ENCODE data around the gene SNPH. TPM values are rescaled to one million over a fixed set of nuclear protein-coding genes. Genes with fewer than 3 reads are reported as not detected.

SNPH gene
- total RNA-seq, 1 experiment from 2014 or later: 21.4 TPM

- no peak for ATAC-seq
- no peak for TF ChIP-seq EZH2 (IDR thresholded peaks at IDR 0.05; ENCODE audit: low read length, unreplicated experiment)
- TF ChIP-seq, protein P1, sequence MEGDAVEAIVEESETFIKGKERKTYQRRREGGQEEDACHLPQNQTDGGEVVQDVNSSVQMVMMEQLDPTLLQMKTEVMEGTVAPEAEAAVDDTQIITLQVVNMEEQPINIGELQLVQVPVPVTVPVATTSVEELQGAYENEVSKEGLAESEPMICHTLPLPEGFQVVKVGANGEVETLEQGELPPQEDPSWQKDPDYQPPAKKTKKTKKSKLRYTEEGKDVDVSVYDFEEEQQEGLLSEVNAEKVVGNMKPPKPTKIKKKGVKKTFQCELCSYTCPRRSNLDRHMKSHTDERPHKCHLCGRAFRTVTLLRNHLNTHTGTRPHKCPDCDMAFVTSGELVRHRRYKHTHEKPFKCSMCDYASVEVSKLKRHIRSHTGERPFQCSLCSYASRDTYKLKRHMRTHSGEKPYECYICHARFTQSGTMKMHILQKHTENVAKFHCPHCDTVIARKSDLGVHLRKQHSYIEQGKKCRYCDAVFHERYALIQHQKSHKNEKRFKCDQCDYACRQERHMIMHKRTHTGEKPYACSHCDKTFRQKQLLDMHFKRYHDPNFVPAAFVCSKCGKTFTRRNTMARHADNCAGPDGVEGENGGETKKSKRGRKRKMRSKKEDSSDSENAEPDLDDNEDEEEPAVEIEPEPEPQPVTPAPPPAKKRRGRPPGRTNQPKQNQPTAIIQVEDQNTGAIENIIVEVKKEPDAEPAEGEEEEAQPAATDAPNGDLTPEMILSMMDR (conservative IDR thresholded peaks at IDR 0.05; ENCODE audit: low read depth, low read length): no peak
- TF ChIP-seq EZH2phosphoT487 (IDR thresholded peaks at IDR 0.05; ENCODE audit: borderline replicate concordance, low read length): no peak
- Histone ChIP-seq H3K9me3 (ENCODE audit: low read length) (no peaks in the 10 kb centered on the region), H3F3A (ENCODE audit: low read length, unreplicated experiment) (no peaks in the 10 kb centered on the region), H3K36me3 (ENCODE audit: low read depth, low read length) (no peaks in the 10 kb centered on the region), H3K4me3 (ENCODE audit: low read length) (no peak overlapping the region), H3K4me1 (ENCODE audit: insufficient read depth, low read length) (no peaks in the 10 kb centered on the region), H3K27me3 (ENCODE audit: low read length) (no peaks in the 10 kb centered on the region), H3K9ac (ENCODE audit: low read length) (no peak overlapping the region), H3K79me2 (ENCODE audit: low read length) (no peaks in the 10 kb centered on the region), H3K4me2 (ENCODE audit: low read length) (no peak overlapping the region), H4K20me1 (ENCODE audit: low read length) (no peaks in the 10 kb centered on the region), H3K27ac (ENCODE audit: low read length) (no peak overlapping the region), H3K9me2 (replicated peaks; ENCODE audit: low read length) (no peaks in the 10 kb centered on the region), H2AFZ (ENCODE audit: low read length) (no peak overlapping the region)
- CTCF ChIA-PET: interaction anchor here (0.7 kb wide), 1 partner anchor 11 kb away, joined by 3 read pairs; no protein-coding TSS in a partner anchor
- POLR2A ChIA-PET (ENCODE audit: unreplicated experiment): no interaction called here
- intact Hi-C loops (cut with micrococcal nuclease): no loop called here
- no peak for DNase-seq
- no TSS peak for BruUV-seq (replicated peaks)
Measured at GRCh38 chr20:1224205-1224890, 41.7 kb upstream of the SNPH start.

- H3K27ac ChIP-seq (ENCODE audit: low read length): no peak overlapping the region
- H3F3A ChIP-seq (ENCODE audit: low read length, unreplicated experiment): no peaks in the 10 kb centered on the region
- peak overlapping the region; percentile 76 for H3K4me3 ChIP-seq (ENCODE audit: low read length)
- BruUV-seq (replicated peaks): no TSS peak
- DNase-seq (peak; percentile 41), ATAC-seq (peak; percentile 84)
- peak overlapping the region; percentile 15 for H3K9ac ChIP-seq (ENCODE audit: low read length)
- intact Hi-C loops (cut with micrococcal nuclease): no loop called here
- H3K9me2 ChIP-seq (replicated peaks; ENCODE audit: low read length): no peaks in the 10 kb centered on the region
- TF ChIP-seq, protein P1 (conservative IDR thresholded peaks at IDR 0.05; ENCODE audit: low read depth, low read length): no peak
- TF ChIP-seq EZH2 (IDR thresholded peaks at IDR 0.05; ENCODE audit: low read length, unreplicated experiment) (no peak), EZH2phosphoT487 (IDR thresholded peaks at IDR 0.05; ENCODE audit: borderline replicate concordance, low read length) (no peak)
- 0 out of 2 replicates have a peak, but pooled peaks cover 5% of the 10 kb centered on the region for H3K27me3 ChIP-seq (ENCODE audit: low read length)
- H2AFZ ChIP-seq (ENCODE audit: low read length): peak overlapping the region; percentile 87
- no peaks in the 10 kb centered on the region for H4K20me1 ChIP-seq (ENCODE audit: low read length)
- CTCF ChIA-PET: interaction anchor here (0.7 kb wide), 1 partner anchor 12 kb away, joined by 3 read pairs; no protein-coding TSS in a partner anchor
- H3K36me3 ChIP-seq (ENCODE audit: low read depth, low read length): no peaks in the 10 kb centered on the region
- POLR2A ChIA-PET (ENCODE audit: unreplicated experiment): no interaction called here
- H3K4me2 ChIP-seq (ENCODE audit: low read length): peak overlapping the region; percentile 88
- no peaks in the 10 kb centered on the region for H3K79me2 ChIP-seq (ENCODE audit: low read length)
- H3K9me3 ChIP-seq (ENCODE audit: low read length): no peaks in the 10 kb centered on the region
- H3K4me1 ChIP-seq (ENCODE audit: insufficient read depth, low read length): no peaks in the 10 kb centered on the region
Measured at GRCh38 chr20:1225263-1225782, 40.8 kb upstream of the SNPH start.
